IPS-15b (cell line): ENCODE results near the gene RECQL.

Experiments
- H3K27me3 ChIP-seq: one replicate; pipeline ENCODE4 v1.6.1; 2013; ENCODE audit warnings: low read length; ENCODE audit not compliant: control insufficient read depth, insufficient read depth
- H3K36me3 ChIP-seq: one replicate; pipeline ENCODE4 v1.6.1; 2013; ENCODE audit warnings: low read length; ENCODE audit not compliant: control insufficient read depth, insufficient read depth
- H3K4me1 ChIP-seq: one replicate; pipeline ENCODE4 v1.6.1; 2013; ENCODE audit warnings: mild to moderate bottlenecking, low read length; ENCODE audit not compliant: control insufficient read depth, insufficient read depth
- H3K4me3 ChIP-seq: one replicate; pipeline ENCODE4 v1.5.1; 2013; ENCODE audit warnings: low read depth, low read length
- H3K9ac ChIP-seq: one replicate; pipeline ENCODE4 v1.6.1; 2013; ENCODE audit warnings: low read depth, mild to moderate bottlenecking, low read length
- H3K9me3 ChIP-seq: one replicate; pipeline ENCODE4 v1.6.1; 2013; ENCODE audit warnings: mild to moderate bottlenecking, low read length; ENCODE audit not compliant: control insufficient read depth, insufficient read depth

Gene RECQL

GRCh38 chr12:21501258-21502163 is at the start of gene RECQL, which contains the start of gene GOLT1B:
Gene RECQL (minus strand): TSS chr12:21501635. CDS start chr12:21499570, 2,065 bp downstream.
Gene GOLT1B (plus strand): TSS chr12:21501789. CDS start chr12:21501924, 135 bp downstream.
- Histone ChIP-seq H3K9ac (peak within 1 kb of the TSS; percentile 94), H3K9me3 (no peaks in the 10 kb centered on the region), H3K4me3 (peak within 1 kb of the TSS; percentile 92), H3K36me3 (no peaks in the 10 kb centered on the region), H3K27me3 (no peaks in the 10 kb centered on the region), H3K4me1 (peaks cover 3% of the 10 kb centered on the region)

- H3K27me3 ChIP-seq, result no peaks in the 10 kb centered on the region
These were observed 46.0 kb upstream of the RECQL start for GRCh38 chr12:21547437-21547836.

GRCh38 chr12:21546716-21547115 is 45.3 kb upstream of the RECQL start:
- Histone ChIP-seq H3K4me3 (no peak overlapping the region), H3K27me3 (no peaks in the 10 kb centered on the region), H3K9me3 (no peaks in the 10 kb centered on the region), H3K4me1 (no peaks in the 10 kb centered on the region), H3K36me3 (no peaks in the 10 kb centered on the region), H3K9ac (no peak overlapping the region)

More at GRCh38 chr12:21547437-21547836, 46.0 kb upstream of the RECQL start:
- H3K9ac ChIP-seq, result no peak overlapping the region
- no peaks in the 10 kb centered on the region for H3K9me3 ChIP-seq
- no peaks in the 10 kb centered on the region for H3K4me1 ChIP-seq
- no peak overlapping the region for H3K4me3 ChIP-seq
- H3K36me3 ChIP-seq, result no peaks in the 10 kb centered on the region

- no peak overlapping the region for H3K4me3 ChIP-seq
- H3K9me3 ChIP-seq, result no peaks in the 10 kb centered on the region
- H3K9ac ChIP-seq, result no peak overlapping the region
- H3K27me3 ChIP-seq, result no peaks in the 10 kb centered on the region
- H3K36me3 ChIP-seq, result no peaks in the 10 kb centered on the region
- no peaks in the 10 kb centered on the region for H3K4me1 ChIP-seq
These were observed 44.1 kb upstream of the RECQL start for GRCh38 chr12:21545557-21545956.

- H3K4me3 ChIP-seq, result no peak overlapping the region
These were observed 41.7 kb upstream of the RECQL start for GRCh38 chr12:21543151-21543550.

GRCh38 chr12:21542403-21542802 is 41.0 kb upstream of the RECQL start:
- no peaks in the 10 kb centered on the region for H3K9me3 ChIP-seq
- H3K4me3 ChIP-seq, result no peak overlapping the region

More at GRCh38 chr12:21543151-21543550, 41.7 kb upstream of the RECQL start:
- Histone ChIP-seq H3K4me1 (no peaks in the 10 kb centered on the region), H3K36me3 (no peaks in the 10 kb centered on the region), H3K9ac (no peak overlapping the region), H3K9me3 (no peaks in the 10 kb centered on the region), H3K27me3 (no peaks in the 10 kb centered on the region)

GRCh38 chr12:21541773-21542172 is 40.3 kb upstream of the RECQL start:
- H3K36me3 ChIP-seq, result no peaks in the 10 kb centered on the region
- H3K9ac ChIP-seq, result no peak overlapping the region
- no peak overlapping the region for H3K4me3 ChIP-seq
- no peaks in the 10 kb centered on the region for H3K9me3 ChIP-seq
- no peaks in the 10 kb centered on the region for H3K27me3 ChIP-seq
- H3K4me1 ChIP-seq, result no peaks in the 10 kb centered on the region

More at GRCh38 chr12:21542403-21542802, 41.0 kb upstream of the RECQL start:
- Histone ChIP-seq H3K27me3 (no peaks in the 10 kb centered on the region), H3K9ac (no peak overlapping the region), H3K4me1 (no peaks in the 10 kb centered on the region), H3K36me3 (no peaks in the 10 kb centered on the region)

GRCh38 chr12:21539797-21540196 is 38.4 kb upstream of the RECQL start:
- Histone ChIP-seq H3K4me3 (no peak overlapping the region), H3K4me1 (no peaks in the 10 kb centered on the region), H3K9me3 (no peaks in the 10 kb centered on the region)

GRCh38 chr12:21538061-21538653 is 36.7 kb upstream of the RECQL start:
- Histone ChIP-seq H3K9ac (no peak overlapping the region), H3K4me1 (no peaks in the 10 kb centered on the region), H3K27me3 (peaks cover 3% of the 10 kb centered on the region), H3K9me3 (no peaks in the 10 kb centered on the region), H3K4me3 (no peak overlapping the region), H3K36me3 (no peaks in the 10 kb centered on the region)

More at GRCh38 chr12:21539797-21540196, 38.4 kb upstream of the RECQL start:
- Histone ChIP-seq H3K27me3 (peaks cover 3% of the 10 kb centered on the region), H3K36me3 (no peaks in the 10 kb centered on the region), H3K9ac (no peak overlapping the region)

GRCh38 chr12:21529456-21529855 is 28.0 kb upstream of the RECQL start:
- Histone ChIP-seq H3K36me3 (no peaks in the 10 kb centered on the region), H3K4me3 (no peak overlapping the region), H3K4me1 (no peaks in the 10 kb centered on the region), H3K27me3 (peaks cover 70% of the 10 kb centered on the region), H3K9me3 (no peaks in the 10 kb centered on the region), H3K9ac (no peak overlapping the region)

- no peak overlapping the region for H3K4me3 ChIP-seq
These were observed 27.5 kb upstream of the RECQL start for GRCh38 chr12:21528953-21529352.

More at GRCh38 chr12:21528953-21529352, 27.5 kb upstream of the RECQL start:
- H3K9ac ChIP-seq, result no peak overlapping the region
- no peaks in the 10 kb centered on the region for H3K36me3 ChIP-seq
- no peaks in the 10 kb centered on the region for H3K4me1 ChIP-seq
- H3K27me3 ChIP-seq, result peaks cover 70% of the 10 kb centered on the region
- H3K9me3 ChIP-seq, result no peaks in the 10 kb centered on the region
